Osteocyte (in vitro differentiated cells): ENCODE results near the gene SYNPO2. TPM values are rescaled to one million over a fixed set of nuclear protein-coding genes. Genes with fewer than 3 reads are reported as not detected.

Source experiments
- DNase-seq: peaks from one replicate; pipeline ENCODE4 v3.0.0; 2021; ENCODE audit warnings: mixed read lengths; ENCODE audit not compliant: unreplicated experiment; ENCODE audit errors: extremely low spot score
- H3K27ac Mint-ChIP-seq: one replicate; pipeline ENCODE4 v1.8.0; 2021; ENCODE audit warnings: mild to moderate bottlenecking, mixed read lengths; ENCODE audit not compliant: unreplicated experiment
- H3K27me3 Mint-ChIP-seq: one replicate; pipeline ENCODE4 v1.8.0; 2021; ENCODE audit warnings: mixed read lengths; ENCODE audit not compliant: unreplicated experiment
- H3K36me3 Mint-ChIP-seq: one replicate; pipeline ENCODE4 v1.8.0; 2021; ENCODE audit warnings: mixed read lengths; ENCODE audit not compliant: unreplicated experiment
- H3K4me1 Mint-ChIP-seq: one replicate; pipeline ENCODE4 v1.8.0; 2021; ENCODE audit warnings: mixed read lengths; ENCODE audit not compliant: unreplicated experiment
- H3K4me3 Mint-ChIP-seq: one replicate; pipeline ENCODE4 v1.8.0; 2021; ENCODE audit warnings: mild to moderate bottlenecking, moderate library complexity, mixed read lengths; ENCODE audit not compliant: unreplicated experiment
- H3K9me3 Mint-ChIP-seq: one replicate; pipeline ENCODE4 v1.8.0; 2021; ENCODE audit warnings: mixed read lengths; ENCODE audit not compliant: unreplicated experiment
- CTCF ChIP-seq: fragments of 200-600 bp; sonication (generic); IDR thresholded peaks from 2 replicates; pipeline ENCODE4 v1.5.0; 2021; ENCODE audit warnings: antibody characterized with exemption, mild to moderate bottlenecking, moderate library complexity
- total RNA-seq: library from RNA; stranded (reverse); gene quantifications from 2 replicates; pipeline ENCODE4 v1.2.1, GENCODE V29; 2021

SYNPO2 gene
- total RNA-seq, 1 donor from 2014 or later: 4.1 TPM

GRCh38 chr4:118981171-118981838 is 92.7 kb downstream of the SYNPO2 start:
- no peaks in the 10 kb centered on the region for H3K27me3 Mint-ChIP-seq
- peaks cover 18% of the 10 kb centered on the region for H3K4me1 Mint-ChIP-seq
- H3K4me3 Mint-ChIP-seq: no peak overlapping the region
- no peak for TF ChIP-seq CTCF
- H3K27ac Mint-ChIP-seq: no peak overlapping the region
- H3K9me3 Mint-ChIP-seq: no peaks in the 10 kb centered on the region
- no peaks in the 10 kb centered on the region for H3K36me3 Mint-ChIP-seq
- no peak for DNase-seq

GRCh38 chr4:118981839-118982381 is 93.3 kb downstream of the SYNPO2 start:
- no peak overlapping the region for H3K4me3 Mint-ChIP-seq
- no peaks in the 10 kb centered on the region for H3K9me3 Mint-ChIP-seq
- no peaks in the 10 kb centered on the region for H3K36me3 Mint-ChIP-seq
- no peaks in the 10 kb centered on the region for H3K27me3 Mint-ChIP-seq
- TF ChIP-seq CTCF: peak; percentile 83
- H3K4me1 Mint-ChIP-seq: peaks cover 18% of the 10 kb centered on the region
- no peak overlapping the region for H3K27ac Mint-ChIP-seq
- DNase-seq: peak; percentile 86

GRCh38 chr4:118983293-118983692 is 94.6 kb downstream of the SYNPO2 start:
- TF ChIP-seq CTCF: no peak
- H3K4me3 Mint-ChIP-seq: no peak overlapping the region
- no peak overlapping the region for H3K27ac Mint-ChIP-seq
- H3K4me1 Mint-ChIP-seq: peaks cover 18% of the 10 kb centered on the region
- no peak for DNase-seq
- no peaks in the 10 kb centered on the region for H3K9me3 Mint-ChIP-seq
- no peaks in the 10 kb centered on the region for H3K27me3 Mint-ChIP-seq
- no peaks in the 10 kb centered on the region for H3K36me3 Mint-ChIP-seq

GRCh38 chr4:118983831-118984230 is 95.2 kb downstream of the SYNPO2 start:
- H3K36me3 Mint-ChIP-seq: no peaks in the 10 kb centered on the region
- H3K9me3 Mint-ChIP-seq: no peaks in the 10 kb centered on the region
- no peak for TF ChIP-seq CTCF
- H3K4me1 Mint-ChIP-seq: peaks cover 21% of the 10 kb centered on the region
- H3K27me3 Mint-ChIP-seq: no peaks in the 10 kb centered on the region
- DNase-seq: no peak
- no peak overlapping the region for H3K27ac Mint-ChIP-seq
- H3K4me3 Mint-ChIP-seq: no peak overlapping the region

GRCh38 chr4:118985170-118986000 is 96.7 kb downstream of the SYNPO2 start:
- TF ChIP-seq CTCF: no peak
- no peaks in the 10 kb centered on the region for H3K9me3 Mint-ChIP-seq
- no peaks in the 10 kb centered on the region for H3K27me3 Mint-ChIP-seq
- no peak overlapping the region for H3K4me3 Mint-ChIP-seq
- H3K27ac Mint-ChIP-seq: no peak overlapping the region
- H3K4me1 Mint-ChIP-seq: peaks cover 33% of the 10 kb centered on the region
- DNase-seq: no peak
- H3K36me3 Mint-ChIP-seq: no peaks in the 10 kb centered on the region
